ENCODE measurements around the gene REXO4.
"Not testable (repeated sequence)": the region's sequence is repeated elsewhere in the genome, so short reads cannot be mapped to it uniquely, and the experiment has no call there.

The REXO4 gene

DNA sequence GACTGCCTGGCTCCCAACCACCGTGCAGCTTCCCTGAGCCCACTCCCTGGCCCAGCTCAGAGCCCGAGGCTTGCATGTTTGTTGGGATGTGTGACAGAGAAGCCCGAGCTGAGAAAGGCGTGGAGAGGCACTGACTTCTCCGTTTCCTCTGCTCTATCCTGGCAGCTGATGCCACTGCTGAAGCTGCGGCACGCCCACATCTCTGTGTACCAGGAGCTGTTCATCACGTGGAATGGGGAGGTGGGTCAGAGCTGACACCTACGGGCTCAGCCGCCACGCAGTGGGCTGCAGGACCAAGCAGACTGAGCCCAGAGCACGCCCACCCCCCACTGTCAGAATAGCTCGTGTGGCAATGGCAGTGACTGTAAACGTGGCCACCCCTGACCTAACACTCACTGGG is 32.4 kb downstream of the REXO4 start:
- no peak for DNase-seq

DNA sequence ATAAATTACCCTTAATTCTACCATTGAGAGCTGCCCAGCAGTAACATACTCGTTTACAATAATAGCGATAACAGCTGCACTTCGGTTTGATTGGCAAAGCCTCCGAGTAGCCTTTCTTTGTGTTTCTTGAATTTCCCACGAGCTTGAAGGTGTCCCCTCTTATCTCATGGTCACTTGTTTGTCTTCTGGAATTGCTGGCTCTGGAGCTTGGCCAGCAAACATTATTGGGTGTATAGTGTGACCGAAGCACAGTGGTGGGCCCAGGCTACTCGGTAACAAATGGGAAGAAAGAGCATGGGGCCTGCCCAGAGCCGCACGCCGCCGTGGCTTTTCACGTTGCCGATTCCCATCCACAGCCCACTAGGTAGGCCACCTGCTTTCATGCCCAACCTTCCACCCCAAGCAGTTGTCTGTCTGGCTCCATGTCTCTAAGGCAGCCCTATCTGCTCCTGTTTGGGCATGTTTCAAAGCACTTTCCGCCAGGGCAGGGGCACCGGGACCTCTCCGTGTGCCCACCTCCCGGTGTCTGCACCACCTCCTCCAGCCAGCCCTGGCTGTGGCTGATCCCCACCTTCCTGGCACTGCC is 33.0 kb downstream of the REXO4 start:
- no peak for DNase-seq

DNA sequence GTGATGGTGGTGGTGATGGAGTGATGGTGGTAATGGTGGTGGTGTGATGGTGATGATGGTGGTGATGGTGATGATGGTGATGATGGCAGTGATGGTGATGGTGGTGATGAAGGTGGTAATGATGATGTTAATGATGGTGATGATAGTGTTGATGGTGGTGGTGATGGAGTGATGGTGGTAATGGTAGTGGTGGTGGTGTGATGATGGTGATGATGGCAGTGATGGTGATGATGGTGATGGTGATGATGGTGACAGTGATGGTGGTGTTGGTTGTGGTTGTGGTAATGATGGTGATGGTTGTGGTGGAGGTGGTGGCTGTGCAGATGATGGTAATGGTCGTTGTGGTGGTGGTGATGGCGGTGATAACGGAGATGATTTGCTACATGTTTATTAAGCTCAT is 34.4 kb downstream of the REXO4 start:
- no peak for DNase-seq

DNA sequence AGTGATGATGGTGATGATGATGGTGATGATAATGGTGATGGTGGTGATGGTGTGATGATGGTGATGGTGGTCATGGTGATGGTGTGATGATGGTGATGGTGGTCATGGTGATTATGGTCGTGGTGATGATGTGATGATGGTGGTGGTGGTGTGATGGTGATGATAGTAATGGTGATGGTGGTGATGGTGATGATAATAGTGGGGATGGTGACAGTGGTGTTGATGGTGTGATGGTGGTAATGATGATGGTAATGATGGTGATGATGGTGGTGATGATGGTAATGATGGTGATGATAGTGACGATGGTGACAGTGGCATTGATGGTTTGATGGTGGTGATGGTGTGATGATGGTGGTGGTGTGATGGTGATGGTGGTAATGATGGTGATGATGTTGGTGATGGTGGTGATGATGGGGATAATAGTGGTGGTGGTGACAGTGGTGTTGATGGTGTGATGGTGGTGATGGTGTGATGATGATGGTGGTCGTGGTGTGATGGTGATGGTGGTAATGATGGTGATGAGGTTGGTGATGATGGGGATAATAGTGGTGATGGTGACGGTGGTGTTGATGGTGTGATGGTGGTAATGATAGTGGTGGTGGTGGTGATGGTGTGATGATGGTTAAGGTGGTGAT is 35.2 kb downstream of the REXO4 start:
- no peak for DNase-seq

DNA sequence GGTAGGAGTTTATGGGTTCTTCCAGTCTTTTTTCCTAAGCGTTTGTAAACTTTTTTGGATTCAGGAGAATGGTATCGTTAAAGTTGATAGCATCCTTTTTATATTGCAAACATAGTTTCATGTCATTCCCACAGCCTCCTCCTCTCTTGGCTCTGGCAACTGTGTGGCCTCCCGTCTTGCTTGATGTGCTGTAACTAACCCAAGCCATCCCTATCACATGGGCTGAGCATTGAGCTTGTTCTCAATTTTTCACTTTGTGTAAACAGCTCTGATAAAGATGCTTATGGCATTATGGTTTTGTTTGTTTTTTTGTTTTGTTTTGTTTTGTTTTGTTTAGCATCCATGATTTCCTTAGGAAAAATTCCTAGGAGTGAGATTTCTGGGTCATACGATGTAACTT is 37.1 kb downstream of the REXO4 start:
- DNase-seq: no peak

DNA sequence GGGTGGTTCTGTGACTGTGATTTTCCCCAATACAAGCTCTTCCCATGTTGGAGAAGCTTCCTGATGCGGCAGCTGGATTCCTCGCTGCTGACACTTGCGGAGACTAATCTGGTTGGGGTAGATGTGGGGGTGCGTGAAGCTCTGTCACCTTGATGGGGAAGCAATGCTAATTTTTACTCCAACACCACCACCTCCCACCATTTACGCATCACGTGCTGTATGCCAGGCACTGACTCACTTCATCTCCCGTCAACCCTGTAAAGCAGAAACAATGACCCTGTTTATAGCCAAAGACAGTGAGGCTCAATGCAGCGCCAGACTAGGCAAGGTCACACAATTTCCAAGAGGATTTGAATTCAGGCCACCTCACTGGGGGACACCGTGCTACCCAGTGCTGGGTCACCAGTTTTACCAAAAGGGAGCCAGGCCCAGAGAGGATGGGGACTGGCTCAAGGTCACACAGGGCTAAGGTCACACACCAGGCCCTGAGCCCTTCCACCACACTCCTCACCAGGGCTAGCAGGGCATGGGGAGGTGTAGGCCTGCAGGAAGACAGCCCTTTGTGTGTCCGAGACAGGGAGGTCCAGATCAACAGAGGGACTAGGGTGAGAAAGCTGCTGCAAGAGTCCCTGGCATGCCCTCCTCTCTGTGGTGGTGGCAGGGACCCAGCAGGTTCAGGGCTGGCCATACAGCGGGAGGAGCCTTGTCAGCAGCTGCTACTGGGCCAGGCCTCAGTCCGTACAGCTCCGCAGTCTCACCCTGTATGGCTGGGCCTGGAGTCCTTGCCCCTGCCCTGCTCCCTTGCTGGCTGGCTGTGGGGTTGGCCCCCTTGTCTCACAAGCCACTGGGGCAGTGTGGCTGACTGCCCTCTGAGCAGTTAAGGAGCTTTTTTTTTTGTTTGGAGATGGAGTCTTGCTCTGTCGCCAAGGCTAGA is 38.4 kb downstream of the REXO4 start:
- no peak for DNase-seq

DNA sequence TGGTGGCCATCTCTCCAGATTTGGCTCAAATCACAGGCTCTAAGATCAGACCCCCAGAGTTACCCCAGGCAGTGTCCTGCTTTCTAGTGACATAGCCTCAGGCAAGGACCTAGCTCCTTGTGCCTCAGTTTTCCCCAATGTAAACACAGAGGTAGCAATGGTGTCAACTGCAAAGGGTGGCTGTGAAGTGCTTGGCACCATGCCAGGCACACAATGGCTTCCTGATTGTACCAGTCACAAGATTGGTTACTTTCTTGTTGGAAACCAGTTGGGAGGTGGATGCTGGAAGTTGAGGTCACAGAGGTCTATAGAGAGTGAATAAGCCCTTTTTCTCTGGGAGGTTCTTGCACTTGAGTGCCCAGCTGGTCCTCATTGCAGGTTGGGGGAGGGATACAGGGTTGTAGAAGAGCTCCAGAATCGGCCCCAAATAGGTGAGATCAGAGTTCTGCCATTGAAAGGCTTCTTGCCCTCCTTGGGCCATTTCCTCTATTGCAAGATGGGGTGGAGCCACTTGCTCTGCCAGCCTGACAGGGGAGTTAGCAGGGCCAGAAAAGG is 39.3 kb downstream of the REXO4 start:
- no peak for DNase-seq

DNA sequence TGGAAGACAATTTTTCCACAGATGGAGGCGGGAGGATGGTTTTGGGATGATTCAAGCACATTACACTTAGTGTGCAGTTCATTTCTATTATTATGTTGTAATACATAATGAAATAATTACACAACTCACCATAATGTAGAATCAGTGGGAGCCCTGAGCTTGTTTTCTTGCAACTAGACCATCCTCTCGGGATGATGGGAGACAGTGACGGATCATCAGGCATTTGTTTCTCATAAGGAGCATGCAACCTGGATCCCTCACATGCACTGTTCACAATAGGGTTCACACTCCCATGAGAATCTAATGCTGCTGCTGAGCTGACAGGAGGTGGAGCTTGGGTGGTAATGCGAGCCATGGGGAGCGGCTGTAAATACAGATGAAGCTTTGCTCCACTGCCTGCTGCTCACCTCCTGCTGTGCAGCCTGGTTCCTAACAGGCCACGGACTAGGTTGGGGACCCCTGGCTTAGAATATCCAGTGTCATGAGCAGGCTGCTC is 40.0 kb downstream of the REXO4 start:
- DNase-seq: peak; percentile 72

DNA sequence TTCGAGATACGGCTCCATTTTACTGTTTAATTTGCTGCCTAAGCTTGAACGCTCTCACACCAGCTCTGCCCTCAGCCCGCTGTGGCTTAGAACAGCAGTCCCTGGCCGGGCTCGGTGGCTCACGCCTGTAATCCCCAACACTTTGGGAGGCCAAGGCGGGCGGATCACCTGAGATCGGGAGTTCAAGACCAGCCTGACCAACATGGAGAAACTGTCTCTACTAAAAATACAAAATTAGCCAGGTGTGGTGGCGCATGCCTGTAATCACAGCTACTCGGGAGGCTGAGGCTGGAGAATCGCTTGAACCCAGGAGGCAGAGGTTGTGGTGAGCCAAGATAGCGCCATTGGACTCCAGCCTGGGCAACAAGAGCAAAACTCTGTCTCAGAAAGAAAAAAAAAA is 40.5 kb downstream of the REXO4 start:
- not testable (repeated sequence) for DNase-seq

DNA sequence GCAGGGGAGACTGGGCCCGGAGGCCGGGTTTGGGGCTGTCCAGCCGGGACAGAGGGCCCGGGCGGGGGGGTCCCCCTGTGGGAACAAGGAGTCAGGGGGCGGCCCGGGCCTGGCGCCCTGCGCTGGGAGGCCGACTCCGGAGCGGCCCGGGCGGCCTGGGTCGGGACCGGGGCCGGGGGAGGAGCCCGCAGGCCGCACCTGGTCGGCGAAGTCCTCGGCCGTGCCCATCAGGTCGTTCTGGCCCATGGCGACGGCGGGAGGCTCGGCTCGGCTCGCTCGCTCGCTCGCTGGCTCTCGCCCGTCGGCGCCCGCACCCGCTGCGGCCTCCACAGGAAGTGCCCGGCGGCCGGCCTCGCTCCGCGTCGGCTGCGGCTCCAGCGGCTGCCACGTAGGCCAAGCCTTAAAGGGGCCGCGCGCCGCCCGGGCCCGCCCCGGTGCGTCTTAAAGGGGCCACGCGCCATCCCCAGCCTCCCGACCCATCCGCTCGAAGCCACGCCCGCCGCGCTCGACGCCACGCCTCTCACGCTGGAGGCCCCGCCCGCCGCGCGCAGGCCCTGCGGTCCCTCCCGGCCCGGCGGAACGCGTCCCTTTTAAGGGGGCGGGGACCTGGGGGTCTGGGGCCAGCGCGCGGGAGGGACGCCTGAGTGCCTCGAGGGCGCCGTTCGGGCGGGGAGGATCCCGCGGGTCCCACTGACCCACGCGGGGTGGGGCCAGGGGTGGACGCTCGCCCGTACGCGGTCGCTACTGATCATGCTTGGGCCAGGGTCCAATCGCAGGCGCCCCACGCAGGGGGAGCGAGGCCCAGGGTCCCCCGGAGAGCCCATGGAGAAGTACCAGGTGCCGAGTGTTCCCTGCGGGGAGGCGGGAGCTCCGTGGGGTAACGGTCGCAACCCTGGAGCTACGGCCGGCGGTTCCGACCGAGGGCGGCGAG is 41.8 kb downstream of the REXO4 start, which contains the start of the genes STKLD1 and SURF4:
Gene STKLD1, plus strand, starts transcription at position 643 of the 931 bp plus-strand sequence. Its CDS starts 108 bp downstream, at position 751.
Gene SURF4, minus strand, starts transcription at position 337 of the 931 bp plus-strand sequence. Its CDS starts 91 bp downstream, at position 246.
- peak; percentile 97 for DNase-seq

DNA sequence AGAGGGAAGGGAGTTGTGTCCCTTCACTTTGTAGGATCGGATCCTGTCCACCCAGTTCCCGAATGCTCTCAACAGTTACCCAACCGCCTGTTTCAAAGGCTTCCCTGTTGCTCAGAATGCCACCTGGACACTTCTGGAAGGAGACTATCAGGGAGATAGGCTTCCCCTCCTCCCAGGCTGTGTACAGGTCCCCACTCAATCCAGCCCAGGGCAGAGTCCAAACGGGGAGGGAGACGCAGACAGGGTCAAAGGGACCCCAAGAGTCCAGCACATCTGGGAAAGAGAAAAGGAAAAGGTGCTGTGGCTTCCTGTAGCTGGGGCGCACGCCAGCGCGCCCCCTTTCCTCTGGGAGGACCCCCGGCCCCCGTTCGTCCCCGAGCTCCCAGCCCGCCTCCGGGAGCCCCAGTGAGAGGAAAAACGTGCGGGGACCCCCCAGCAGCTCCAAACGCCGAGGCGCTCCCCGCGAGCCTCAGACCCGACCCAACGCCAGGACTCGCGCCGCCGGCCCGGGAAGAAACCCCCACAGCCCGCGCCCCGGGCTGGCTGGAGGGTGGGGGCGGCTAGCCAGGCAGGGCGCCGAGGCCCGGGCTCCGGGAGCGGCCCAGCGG is 42.6 kb downstream of the REXO4 start:
- peak; percentile 47 for DNase-seq

DNA sequence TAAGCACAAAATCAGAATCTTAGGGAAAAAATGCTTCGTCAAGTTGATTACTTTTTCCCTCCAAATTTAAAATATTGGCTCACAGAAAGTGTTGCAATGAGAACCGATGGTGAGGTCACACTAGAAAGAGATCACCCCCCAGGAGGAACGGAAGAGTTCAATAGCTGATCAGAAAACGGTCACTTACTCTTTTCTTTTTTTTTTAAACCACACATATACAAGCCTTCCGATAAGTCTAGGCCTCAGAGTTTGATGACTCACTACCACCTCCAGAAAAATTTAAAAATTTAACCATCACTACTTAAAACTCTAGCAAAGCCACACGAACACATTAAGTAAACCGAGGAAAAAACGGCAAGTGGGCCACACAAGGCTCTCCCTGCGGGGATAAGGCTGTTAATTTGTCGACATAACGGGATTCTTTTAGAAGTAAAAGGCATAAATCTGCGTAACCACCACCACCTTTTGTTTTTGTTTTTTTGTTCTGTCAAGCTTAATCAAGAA is 43.1 kb downstream of the REXO4 start:
- DNase-seq: peak; percentile 71

DNA sequence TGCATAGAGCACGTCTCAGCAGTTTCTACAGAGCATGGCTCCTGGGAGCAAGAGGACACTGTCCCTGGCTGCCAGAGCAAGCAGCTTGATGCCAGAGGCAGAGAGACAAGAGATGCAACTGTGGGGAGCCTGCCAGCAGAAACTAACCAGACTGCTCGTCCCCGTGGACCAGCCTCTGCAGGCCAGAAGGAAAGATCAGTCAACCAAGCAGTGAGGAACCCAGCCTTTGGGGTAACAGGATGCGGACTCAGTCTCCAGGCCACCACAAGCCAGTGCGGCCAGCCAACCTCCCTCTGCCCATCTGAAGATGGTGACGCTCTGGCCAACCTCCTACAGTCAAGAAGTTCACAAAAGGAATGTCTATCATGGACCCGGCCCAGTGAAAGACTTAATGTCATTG is 45.7 kb downstream of the REXO4 start:
- no peak for DNase-seq

DNA sequence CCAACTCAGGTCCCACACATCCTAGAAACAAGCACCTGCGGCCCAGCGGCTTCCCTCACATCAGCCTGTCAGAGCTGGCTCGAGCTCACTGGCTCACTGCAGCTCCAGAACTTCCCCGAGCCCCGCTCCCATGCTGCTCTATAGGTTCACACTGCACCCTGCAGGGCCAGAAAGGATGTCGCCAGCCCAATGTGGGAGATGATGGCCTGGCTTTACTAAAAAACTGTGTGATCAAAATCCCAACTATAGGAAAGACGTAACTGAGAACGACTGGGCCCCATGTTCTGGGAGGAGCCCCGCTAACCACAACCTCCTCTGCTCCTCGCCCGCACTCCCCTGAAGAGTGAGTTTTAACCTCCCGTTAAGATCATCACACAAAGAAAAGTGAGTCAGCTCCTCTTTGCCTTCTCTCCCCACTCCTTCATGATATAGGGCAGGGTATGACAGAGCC is 46.5 kb downstream of the REXO4 start:
- DNase-seq: peak; percentile 42

DNA sequence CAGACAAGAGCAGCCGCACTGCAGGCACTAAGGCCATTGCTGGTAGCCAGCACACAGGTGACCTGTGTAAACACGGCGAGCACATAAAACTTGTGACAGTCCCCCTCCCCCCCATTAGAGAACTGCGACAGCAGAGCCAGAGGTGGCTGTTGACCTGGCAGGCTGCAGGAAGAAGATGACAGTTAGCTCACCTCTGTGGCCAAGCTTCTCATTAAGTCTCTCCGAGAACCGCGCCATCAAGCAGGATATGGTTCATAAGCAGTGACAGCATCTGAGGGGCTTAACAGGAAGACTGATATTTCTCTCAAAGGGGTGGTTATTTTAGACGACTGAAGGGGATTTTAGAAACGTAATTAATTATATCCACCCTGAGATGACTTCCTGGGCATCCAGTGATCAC is 47.1 kb downstream of the REXO4 start:
- no peak for DNase-seq

DNA sequence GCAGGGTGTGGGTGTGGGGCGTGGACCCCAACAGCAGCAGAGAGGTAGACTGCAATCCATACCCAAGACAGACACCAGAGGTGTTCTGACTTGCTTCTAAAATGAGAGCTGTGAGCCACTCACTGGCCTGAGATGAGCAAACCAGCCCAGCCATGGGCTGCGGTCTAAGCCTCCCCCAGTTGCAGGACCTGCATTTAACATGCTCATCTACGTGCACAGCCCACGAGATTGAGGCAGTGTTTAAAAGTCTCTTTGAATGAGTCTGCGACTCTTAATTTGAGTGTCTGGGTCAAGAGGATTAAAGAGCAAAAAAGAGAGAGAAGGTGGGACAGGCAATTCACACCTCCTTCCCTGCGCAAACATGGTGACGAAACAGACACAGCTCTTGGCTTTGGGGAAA is 47.9 kb downstream of the REXO4 start:
- no peak for DNase-seq

DNA sequence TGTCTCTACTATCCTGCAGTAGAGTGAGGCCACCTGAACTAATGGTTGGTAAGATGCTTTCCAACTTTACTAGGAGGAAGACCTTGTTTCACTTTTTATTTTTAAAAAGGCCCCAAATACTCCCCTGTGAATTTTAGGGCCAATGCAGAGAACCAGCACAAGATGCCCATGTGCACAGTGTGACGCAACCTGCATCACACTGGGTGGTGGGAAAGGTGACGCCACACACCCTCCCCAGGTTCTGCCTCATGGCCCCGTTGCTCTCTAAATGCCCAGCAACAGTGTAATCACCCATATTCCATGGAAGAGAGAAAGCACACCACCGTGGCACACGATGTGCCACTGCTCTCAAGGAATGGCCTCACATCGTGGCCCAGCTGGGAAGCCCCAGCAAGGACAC is 48.4 kb downstream of the REXO4 start:
- no peak for DNase-seq

DNA sequence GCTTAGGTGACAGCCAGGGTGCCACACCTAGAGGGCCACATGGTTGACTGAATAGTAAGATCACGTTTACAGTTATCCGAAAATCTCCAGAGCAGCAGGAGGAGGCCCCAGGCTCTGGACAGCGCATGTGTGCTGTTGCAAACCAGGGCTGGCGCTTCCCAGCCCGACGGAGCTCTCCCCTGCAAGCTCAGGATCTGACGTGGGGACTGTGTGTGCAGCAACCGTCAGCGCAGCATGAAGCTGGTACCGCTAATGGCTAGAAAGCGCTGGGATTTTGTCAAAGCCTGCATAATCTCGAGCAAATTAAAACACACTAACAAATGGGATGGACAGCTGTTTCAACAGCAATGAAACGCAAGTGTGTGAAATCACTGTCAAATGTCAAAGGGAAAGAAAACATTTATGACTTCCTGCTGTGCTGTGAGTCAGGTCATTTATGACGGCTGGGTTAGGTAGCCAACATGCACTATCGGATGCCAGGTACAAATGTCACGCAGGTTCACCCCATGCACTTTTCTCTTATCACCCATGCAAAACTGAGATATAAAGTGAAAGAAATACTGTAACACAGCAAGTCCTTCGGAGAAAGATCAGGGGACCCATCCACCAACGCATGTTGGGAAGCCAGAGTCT is 49.4 kb downstream of the REXO4 start:
- no peak for DNase-seq

DNA sequence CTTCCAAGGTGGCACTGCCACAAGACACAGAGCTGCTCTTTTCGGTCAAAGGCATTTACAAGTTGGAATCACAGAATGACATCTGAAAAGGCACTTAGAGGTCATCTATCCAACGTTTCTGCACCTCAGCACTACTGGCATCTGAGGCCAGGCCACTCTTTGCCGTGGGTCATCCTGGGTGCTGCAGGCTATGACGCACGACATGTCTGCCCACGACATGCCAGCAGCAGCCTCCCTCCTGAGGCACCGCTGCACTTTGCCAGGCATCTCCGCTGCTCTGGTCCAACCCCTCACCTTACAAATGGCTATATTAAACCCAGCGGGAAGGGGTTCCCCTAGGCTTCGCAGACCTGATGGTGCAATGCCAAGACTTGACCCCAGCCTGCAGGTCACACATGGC is 50.0 kb downstream of the REXO4 start:
- no peak for DNase-seq

DNA sequence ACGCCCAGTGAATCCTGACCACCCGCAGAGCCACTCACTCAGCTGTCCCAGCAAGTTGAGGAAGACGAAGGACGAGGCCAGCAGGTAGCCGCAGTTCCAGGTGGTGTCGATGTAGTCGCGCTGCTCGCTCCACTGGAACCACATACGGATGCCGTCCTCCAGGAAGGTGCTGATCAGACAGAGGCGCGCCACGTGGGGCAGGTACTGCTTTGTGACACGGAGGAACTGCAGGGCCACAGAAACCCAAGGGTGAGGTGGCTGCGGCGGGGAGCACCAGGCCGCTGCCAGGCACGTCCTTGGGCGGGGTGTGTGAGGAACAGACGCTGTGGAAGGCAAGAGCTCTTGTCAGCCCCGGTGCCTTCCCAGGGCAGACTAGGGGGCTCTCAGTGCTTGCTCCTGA is 50.6 kb downstream of the REXO4 start:
- no peak for DNase-seq

DNA sequence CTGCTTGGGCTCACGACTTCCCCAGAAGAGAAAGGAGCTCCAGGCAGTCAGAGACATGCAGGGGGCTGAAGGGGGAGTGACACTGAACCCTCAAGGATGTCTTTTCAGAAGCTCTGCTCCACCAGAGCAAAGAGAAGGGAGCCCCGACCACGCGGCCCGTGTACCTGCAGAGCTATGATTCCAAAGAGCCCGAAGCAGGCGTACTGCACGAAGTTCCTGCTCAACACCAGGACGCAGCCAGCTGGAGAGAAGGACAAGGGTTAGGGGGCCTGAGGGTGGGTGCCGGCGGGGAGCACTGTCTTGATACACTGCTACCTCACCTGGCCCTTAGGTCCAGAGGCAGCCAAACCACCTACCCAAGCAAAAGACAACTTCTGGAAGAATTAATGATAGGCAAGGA is 51.4 kb downstream of the REXO4 start:
- DNase-seq: no peak

Measured in fibroblast of skin of right biceps (primary cell).